ENCODE measurements around the gene AKAP6. TPM values are rescaled to one million over a fixed set of nuclear protein-coding genes. Genes with fewer than 3 reads are reported as not detected.

Gene AKAP6
- total and polyA plus RNA-seq, 10 of the 15 experiments (the other 5 are each of a cell fraction or from before 2014, with no cell fraction given) = 0.35 to 5.9 (median 2.2) TPM

DNA sequence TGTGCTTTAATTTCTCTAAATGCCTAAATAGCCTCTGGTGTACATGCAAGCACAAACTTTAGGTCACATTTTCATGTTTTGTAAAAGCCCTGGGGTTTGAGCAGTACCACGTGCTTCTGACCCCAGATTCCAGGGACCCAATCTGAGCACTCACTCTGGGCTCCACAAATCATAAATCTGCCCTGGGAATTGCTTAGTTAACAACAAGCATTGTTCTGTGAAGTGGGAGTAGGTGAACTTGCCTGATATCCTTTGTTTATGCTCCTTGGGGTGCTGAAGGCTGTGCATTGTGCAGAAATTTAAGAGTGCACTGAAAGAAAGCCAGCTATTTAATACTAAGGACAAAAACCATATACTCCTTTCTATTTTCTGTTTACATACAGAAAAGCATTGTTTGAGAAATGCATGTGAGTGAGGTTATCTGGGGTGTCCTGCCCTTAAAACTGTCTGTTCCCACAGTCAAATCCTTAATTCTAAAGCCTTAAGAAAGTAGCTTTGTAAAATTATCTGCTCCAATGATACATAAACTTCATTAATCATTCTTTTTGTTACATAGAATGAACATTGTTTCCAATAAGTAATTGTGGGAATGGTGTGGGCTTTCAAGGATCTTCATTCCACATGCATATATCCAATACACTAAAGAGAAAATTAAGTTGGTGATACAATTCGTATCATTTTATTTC, 351.0 kb downstream of the AKAP6 start:
- ChIA-PET RAD21 (ENCODE audit: unreplicated experiment) (no interaction called here), CTCF (no interaction called here), POLR2A (no interaction called here), SMC1A (ENCODE audit: uncharacterized antibody, unreplicated experiment) (no interaction called here)
- no peaks in the 10 kb centered on the region for H3K36me3 ChIP-seq (ENCODE audit: control insufficient read depth in 2 of 2, insufficient read depth in 2 of 2, low read length in 1 of 2)
- TF ChIP-seq CHD4 (IDR thresholded peaks at IDR 0.05) (no peak), CREB1 (IDR thresholded peaks at IDR 0.05; ENCODE audit: low read depth) (no peak)
- TF ChIP-seq, protein P1, sequence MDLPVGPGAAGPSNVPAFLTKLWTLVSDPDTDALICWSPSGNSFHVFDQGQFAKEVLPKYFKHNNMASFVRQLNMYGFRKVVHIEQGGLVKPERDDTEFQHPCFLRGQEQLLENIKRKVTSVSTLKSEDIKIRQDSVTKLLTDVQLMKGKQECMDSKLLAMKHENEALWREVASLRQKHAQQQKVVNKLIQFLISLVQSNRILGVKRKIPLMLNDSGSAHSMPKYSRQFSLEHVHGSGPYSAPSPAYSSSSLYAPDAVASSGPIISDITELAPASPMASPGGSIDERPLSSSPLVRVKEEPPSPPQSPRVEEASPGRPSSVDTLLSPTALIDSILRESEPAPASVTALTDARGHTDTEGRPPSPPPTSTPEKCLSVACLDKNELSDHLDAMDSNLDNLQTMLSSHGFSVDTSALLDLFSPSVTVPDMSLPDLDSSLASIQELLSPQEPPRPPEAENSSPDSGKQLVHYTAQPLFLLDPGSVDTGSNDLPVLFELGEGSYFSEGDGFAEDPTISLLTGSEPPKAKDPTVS (IDR thresholded peaks at IDR 0.05; ENCODE audit: low read depth, low read length) = no peak
- no peak overlapping the region for H2AFZ ChIP-seq (ENCODE audit: control insufficient read depth, low read depth, low read length)
- DNase-seq (ENCODE audit: low read depth, low spot score) = no peak
- H3K79me2 ChIP-seq (ENCODE audit: control insufficient read depth, insufficient read depth, low read length) = no peaks in the 10 kb centered on the region
- no peaks in the 10 kb centered on the region for H3K9me3 ChIP-seq (replicated peaks; ENCODE audit: control insufficient read depth, insufficient read depth, low read length)
- intact Hi-C loops (cut with micrococcal nuclease; ENCODE audit: unreplicated experiment) (no loop called here), in situ Hi-C loops (cut with MboI) (no loop called here)
- no peak overlapping the region for H3K27ac ChIP-seq (ENCODE audit: control insufficient read depth, insufficient read depth)
- no peak overlapping the region for H3K4me3 ChIP-seq
- H3K4me1 ChIP-seq (ENCODE audit: control insufficient read depth, insufficient read depth, low read length) = no peaks in the 10 kb centered on the region
- H4K20me1 ChIP-seq (ENCODE audit: control insufficient read depth, insufficient read depth) = no peaks in the 10 kb centered on the region
- ATAC-seq = no peak
- 19% methylated on average over 2 of the region's 2 CpGs for WGBS (ENCODE audit: insufficient coverage, insufficient replicate concordance, low lambda C conversion rate, missing lambda C conversion rate)
- H3K9ac ChIP-seq (ENCODE audit: control insufficient read depth, insufficient read depth, low read length) = no peak overlapping the region
- no peaks in the 10 kb centered on the region for H3K27me3 ChIP-seq (replicated peaks in 1 of 2; ENCODE audit: control insufficient read depth in 2 of 2, insufficient read depth in 2 of 2, low read length in 1 of 2)
- FAIRE-seq = no peak
- no TSS peak for BruUV-seq (replicated peaks)
- no peak overlapping the region for H3K4me2 ChIP-seq (ENCODE audit: control insufficient read depth, insufficient read depth)

DNA sequence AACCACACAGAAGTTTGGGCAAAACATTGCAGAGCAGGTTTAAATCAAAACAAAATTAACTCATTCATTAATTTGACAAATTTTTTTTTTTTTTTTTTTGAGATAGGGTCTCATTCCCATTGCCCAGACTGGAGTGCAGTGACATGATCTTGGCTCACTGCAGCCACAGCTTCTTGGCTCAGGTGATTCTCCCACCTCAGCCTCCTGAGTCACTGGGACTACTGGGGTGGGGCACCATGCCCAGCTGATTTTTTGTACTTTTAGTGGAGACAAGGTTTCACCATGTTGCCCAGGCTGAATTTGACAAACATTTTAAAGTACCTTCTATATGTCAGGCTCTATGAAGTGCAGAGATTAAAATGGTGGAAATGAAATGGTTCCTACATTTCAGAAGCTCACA, 352.5 kb downstream of the AKAP6 start:
- FAIRE-seq = no peak
- POLR2A ChIA-PET = no interaction called here
- in situ Hi-C loops (cut with MboI) (no loop called here), intact Hi-C loops (cut with micrococcal nuclease; ENCODE audit: unreplicated experiment) (no loop called here)
- no peak for DNase-seq (ENCODE audit: low read depth, low spot score)
- H3K9ac ChIP-seq (ENCODE audit: control insufficient read depth, insufficient read depth, low read length) = no peak overlapping the region
- H3K36me3 ChIP-seq (ENCODE audit: control insufficient read depth in 2 of 2, insufficient read depth in 2 of 2, low read length in 1 of 2) = no peaks in the 10 kb centered on the region
- RAD21 ChIA-PET (ENCODE audit: unreplicated experiment) = interaction anchor here (0.8 kb wide), 1 partner anchor 30 kb away, joined by 3 read pairs; no protein-coding TSS in a partner anchor
- H3K4me3 ChIP-seq = no peak overlapping the region
- no peaks in the 10 kb centered on the region for H3K9me3 ChIP-seq (replicated peaks; ENCODE audit: control insufficient read depth, insufficient read depth, low read length)
- no peak overlapping the region for H2AFZ ChIP-seq (ENCODE audit: control insufficient read depth, low read depth, low read length)
- no peak overlapping the region for H3K4me2 ChIP-seq (ENCODE audit: control insufficient read depth, insufficient read depth)
- no peak for ATAC-seq
- no peaks in the 10 kb centered on the region for H3K79me2 ChIP-seq (ENCODE audit: control insufficient read depth, insufficient read depth, low read length)
- no peaks in the 10 kb centered on the region for H3K27me3 ChIP-seq (replicated peaks in 1 of 2; ENCODE audit: control insufficient read depth in 2 of 2, insufficient read depth in 2 of 2, low read length in 1 of 2)
- no peak overlapping the region for H3K27ac ChIP-seq (ENCODE audit: control insufficient read depth, insufficient read depth)
- SMC1A ChIA-PET (ENCODE audit: uncharacterized antibody, unreplicated experiment) = interaction anchor here (0.5 to 0.8 kb wide), 3 partner anchors 8 to 134 kb away, joined by 3 read pairs; no protein-coding TSS in a partner anchor
- H3K4me1 ChIP-seq (ENCODE audit: control insufficient read depth, insufficient read depth, low read length) = no peaks in the 10 kb centered on the region
- BruUV-seq (replicated peaks) = no TSS peak
- H4K20me1 ChIP-seq (ENCODE audit: control insufficient read depth, insufficient read depth) = no peaks in the 10 kb centered on the region
- CTCF ChIA-PET = interaction anchor here (0.7 to 1.2 kb wide), 2 partner anchors 106 to 737 kb away, joined by 3 read pairs; no protein-coding TSS in a partner anchor
- TF ChIP-seq ZNF207 (IDR thresholded peaks at IDR 0.05; ENCODE audit: borderline replicate concordance) (no peak), EP300 (IDR thresholded peaks at IDR 0.05; ENCODE audit: borderline replicate concordance in 1 of 2, control insufficient read depth in 1 of 2, low read depth in 2 of 2, low read length in 2 of 2) (no peak), BCL11A (IDR thresholded peaks at IDR 0.05; ENCODE audit: low read depth, low read length) (no peak), HDGF (IDR thresholded peaks at IDR 0.05) (no peak), LARP7 (IDR thresholded peaks at IDR 0.05) (no peak), SIX5 (IDR thresholded peaks at IDR 0.05; ENCODE audit: low read depth, low read length, severe bottlenecking) (no peak)
- TF ChIP-seq, protein P2, sequence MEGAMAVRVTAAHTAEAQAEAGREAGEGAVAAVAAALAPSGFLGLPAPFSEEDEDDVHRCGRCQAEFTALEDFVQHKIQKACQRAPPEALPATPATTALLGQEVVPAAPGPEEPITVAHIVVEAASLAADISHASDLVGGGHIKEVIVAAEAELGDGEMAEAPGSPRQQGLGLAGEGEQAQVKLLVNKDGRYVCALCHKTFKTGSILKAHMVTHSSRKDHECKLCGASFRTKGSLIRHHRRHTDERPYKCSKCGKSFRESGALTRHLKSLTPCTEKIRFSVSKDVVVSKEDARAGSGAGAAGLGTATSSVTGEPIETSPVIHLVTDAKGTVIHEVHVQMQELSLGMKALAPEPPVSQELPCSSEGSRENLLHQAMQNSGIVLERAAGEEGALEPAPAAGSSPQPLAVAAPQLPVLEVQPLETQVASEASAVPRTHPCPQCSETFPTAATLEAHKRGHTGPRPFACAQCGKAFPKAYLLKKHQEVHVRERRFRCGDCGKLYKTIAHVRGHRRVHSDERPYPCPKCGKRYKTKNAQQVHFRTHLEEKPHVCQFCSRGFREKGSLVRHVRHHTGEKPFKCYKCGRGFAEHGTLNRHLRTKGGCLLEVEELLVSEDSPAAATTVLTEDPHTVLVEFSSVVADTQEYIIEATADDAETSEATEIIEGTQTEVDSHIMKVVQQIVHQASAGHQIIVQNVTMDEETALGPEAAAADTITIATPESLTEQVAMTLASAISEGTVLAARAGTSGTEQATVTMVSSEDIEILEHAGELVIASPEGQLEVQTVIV (IDR thresholded peaks at IDR 0.05; ENCODE audit: borderline replicate concordance, partially characterized antibody) = no peak
- TF ChIP-seq, protein P3, sequence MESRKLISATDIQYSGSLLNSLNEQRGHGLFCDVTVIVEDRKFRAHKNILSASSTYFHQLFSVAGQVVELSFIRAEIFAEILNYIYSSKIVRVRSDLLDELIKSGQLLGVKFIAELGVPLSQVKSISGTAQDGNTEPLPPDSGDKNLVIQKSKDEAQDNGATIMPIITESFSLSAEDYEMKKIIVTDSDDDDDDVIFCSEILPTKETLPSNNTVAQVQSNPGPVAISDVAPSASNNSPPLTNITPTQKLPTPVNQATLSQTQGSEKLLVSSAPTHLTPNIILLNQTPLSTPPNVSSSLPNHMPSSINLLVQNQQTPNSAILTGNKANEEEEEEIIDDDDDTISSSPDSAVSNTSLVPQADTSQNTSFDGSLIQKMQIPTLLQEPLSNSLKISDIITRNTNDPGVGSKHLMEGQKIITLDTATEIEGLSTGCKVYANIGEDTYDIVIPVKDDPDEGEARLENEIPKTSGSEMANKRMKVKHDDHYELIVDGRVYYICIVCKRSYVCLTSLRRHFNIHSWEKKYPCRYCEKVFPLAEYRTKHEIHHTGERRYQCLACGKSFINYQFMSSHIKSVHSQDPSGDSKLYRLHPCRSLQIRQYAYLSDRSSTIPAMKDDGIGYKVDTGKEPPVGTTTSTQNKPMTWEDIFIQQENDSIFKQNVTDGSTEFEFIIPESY (IDR thresholded peaks at IDR 0.05) = no peak
